NCI-H524 (cell line): Measurements from ENCODE around the gene CCDC112.
A peak's percentile ranks its signal among the peaks of the same experiment; 100 is the strongest.

Experiments used
- DNase-seq, 2 experiments: peaks; one replicate each; lab custom pipeline; 2025; lab: John Stamatoyannopoulos, UW

The CCDC112 gene

GRCh38 chr5:115317736-115318135 is 21.3 kb upstream of the CCDC112 start:
- no peak for DNase-seq

- no peak for DNase-seq
Observed at GRCh38 chr5:115317320-115317719, 20.9 kb upstream of the CCDC112 start.

- no peak for DNase-seq
Observed at GRCh38 chr5:115313632-115314031, 17.2 kb upstream of the CCDC112 start.

- DNase-seq: no peak
Observed at GRCh38 chr5:115313052-115313451, 16.6 kb upstream of the CCDC112 start.

GRCh38 chr5:115309751-115310370 is 13.4 kb upstream of the CCDC112 start:
- DNase-seq: peak in 1 of 2 experiments; percentile 37

GRCh38 chr5:115308815-115309214 is 12.4 kb upstream of the CCDC112 start:
- DNase-seq: no peak

GRCh38 chr5:115306011-115306536 is 9.6 kb upstream of the CCDC112 start:
- DNase-seq: no peak

GRCh38 chr5:115304496-115304895 is 8.0 kb upstream of the CCDC112 start:
- no peak for DNase-seq

GRCh38 chr5:115298811-115299210 is 2.4 kb upstream of the CCDC112 start:
- DNase-seq: no peak

GRCh38 chr5:115297031-115297430 is 577 bp upstream of the CCDC112 start:
- peak in 1 of 2 experiments; percentile 22 for DNase-seq

GRCh38 chr5:115295777-115296123 is 704 bp downstream of the CCDC112 start:
- peak in 1 of 2 experiments; percentile 67 for DNase-seq

GRCh38 chr5:115291397-115291796 is 5.1 kb downstream of the CCDC112 start:
- DNase-seq: no peak

- no peak for DNase-seq
Observed at GRCh38 chr5:115289104-115289503, 7.3 kb downstream of the CCDC112 start.

GRCh38 chr5:115284021-115284420 is 12.4 kb downstream of the CCDC112 start:
- DNase-seq: no peak

GRCh38 chr5:115282131-115282530 is 14.3 kb downstream of the CCDC112 start:
- DNase-seq: no peak

GRCh38 chr5:115274584-115274983 is 21.9 kb downstream of the CCDC112 start:
- DNase-seq: no peak

- DNase-seq: no peak
Observed at GRCh38 chr5:115272297-115272958, 24.0 kb downstream of the CCDC112 start.

GRCh38 chr5:115271295-115272050 is 25.0 kb downstream of the CCDC112 start:
- no peak for DNase-seq

GRCh38 chr5:115267617-115268016 is 28.8 kb downstream of the CCDC112 start:
- DNase-seq: no peak

GRCh38 chr5:115265220-115265619 is 31.2 kb downstream of the CCDC112 start:
- no peak for DNase-seq

- no peak for DNase-seq
Observed at GRCh38 chr5:115264786-115265185, 31.7 kb downstream of the CCDC112 start.

- no peak for DNase-seq
Observed at GRCh38 chr5:115263078-115263380, 33.4 kb downstream of the CCDC112 start.
